B cell (primary cell): ENCODE results near the gene GRK5. TPM values are rescaled to one million over a fixed set of nuclear protein-coding genes. Genes with fewer than 3 reads are reported as not detected.

ENCODE experiments used
- ATAC-seq: fragments of 200-7000 bp; cut with Tn5 transposase; one replicate; pipeline ENCODE4 v1.10.0; 2021; ENCODE audit warnings: low read depth, mild to moderate bottlenecking, moderate number of reproducible peaks, moderate library complexity
- CTCF ChIA-PET: fragments of 350-600 bp; sonication (Branson Sonifier 250); formaldehyde crosslinking; loops from one replicate; lab custom pipeline; 2021; ENCODE audit warnings: antibody characterized with exemption, inconsistent platforms; lab: Charles Lee
- POLR2A ChIA-PET: fragments of 350-600 bp; sonication (Branson Sonifier 250); formaldehyde crosslinking; loops from one replicate; lab custom pipeline; 2021; ENCODE audit warnings: antibody characterized with exemption; lab: Charles Lee
- DNase-seq: peaks from one replicate; pipeline ENCODE4 v3.0.0; 2013
- H2AFZ ChIP-seq: 2 replicates; pipeline ENCODE4 v1.6.1; 2012; ENCODE audit warnings: mild to moderate bottlenecking, low read depth, low read length; ENCODE audit not compliant: insufficient read depth, poor library complexity, severe bottlenecking
- H3K27ac ChIP-seq, 2 donors: 1 replicate in 1 of 2; 2 replicates in 1 of 2; pipeline ENCODE4 v1.5.1; 2012 to 2013; ENCODE audit warnings: low read length in 2 of 2, mild to moderate bottlenecking in 2 of 2, moderate library complexity in 1 of 2
- H3K27me3 ChIP-seq, 4 experiments: fragments of 200-600 bp in 1 of 4; sonication (generic) in 1 of 4; replicated peaks in 1 of 4; 1 replicate in 2 of 4; 2 replicates in 2 of 4; pipeline versions ENCODE4 v1.6.1 to v1.7.0; 2013 to 2016; ENCODE audit warnings: low read length in 3 of 4, mild to moderate bottlenecking in 2 of 4, mixed read lengths in 1 of 4, moderate library complexity in 1 of 4; ENCODE audit not compliant: insufficient read depth in 4 of 4, control insufficient read depth in 3 of 4; ENCODE audit errors: control extremely low read depth in 1 of 4
- H3K36me3 ChIP-seq, 2 experiments: replicated peaks in 1 of 2; 1 replicate in 1 of 2; 2 replicates in 1 of 2; pipeline versions ENCODE4 v1.6.1 to v1.7.1; 2013; ENCODE audit warnings: low read length in 1 of 2; ENCODE audit not compliant: insufficient read depth in 2 of 2, control insufficient read depth in 1 of 2; ENCODE audit errors: control extremely low read depth in 1 of 2, extremely low read depth in 1 of 2
- H3K4me1 ChIP-seq, 2 donors: fragments of 200-600 bp in 1 of 2; sonication (generic) in 1 of 2; 1 replicate in 1 of 2; 2 replicates in 1 of 2; pipeline versions ENCODE4 v1.5.1 to v1.6.1; 2013 to 2017; ENCODE audit warnings: low read length in 2 of 2; ENCODE audit not compliant: control insufficient read depth in 2 of 2, insufficient read depth in 2 of 2
- H3K4me2 ChIP-seq: replicated peaks from 2 replicates; pipeline ENCODE3; 2012; ENCODE audit warnings: mild to moderate bottlenecking, low read depth, low read length; ENCODE audit not compliant: poor library complexity, severe bottlenecking
- H3K4me3 ChIP-seq, 5 experiments: fragments of 200-600 bp in 1 of 5; sonication (generic) in 1 of 5; 1 replicate in 3 of 5; 2 replicates in 2 of 5; pipeline versions ENCODE4 v1.5.1 to v1.7.0; 2011 to 2016; ENCODE audit warnings: low read length in 4 of 5, mild to moderate bottlenecking in 4 of 5, low read depth in 2 of 5, control low read depth in 1 of 5, moderate library complexity in 1 of 5; ENCODE audit not compliant: insufficient read depth in 1 of 5; ENCODE audit errors: control extremely low read depth in 1 of 5, extremely low read depth in 1 of 5
- H3K79me2 ChIP-seq: fragments of 200-600 bp; sonication (generic); one replicate; pipeline ENCODE4 v1.6.0; 2016; ENCODE audit warnings: low read length; ENCODE audit not compliant: control insufficient read depth, insufficient read depth
- H3K9ac ChIP-seq: fragments of 200-600 bp; sonication (generic); 2 replicates; pipeline ENCODE4 v1.6.1; 2017; ENCODE audit warnings: mild to moderate bottlenecking, low read length, moderate library complexity
- H3K9me3 ChIP-seq, 3 donors: one replicate each; pipeline versions ENCODE4 v1.6.1 to v1.7.1; 2013; ENCODE audit warnings: low read length in 2 of 3; ENCODE audit not compliant: control insufficient read depth in 2 of 3, insufficient read depth in 1 of 3; ENCODE audit errors: control extremely low read depth in 1 of 3
- H4K20me1 ChIP-seq: 2 replicates; pipeline ENCODE4 v1.6.0; 2012; ENCODE audit warnings: mild to moderate bottlenecking, low read length; ENCODE audit not compliant: insufficient read depth, control insufficient read depth, poor library complexity, severe bottlenecking
- H3K27ac Mint-ChIP-seq: one replicate; pipeline ENCODE4 v1.8.0; 2021; ENCODE audit warnings: mixed read lengths
- H3K27me3 Mint-ChIP-seq: one replicate; pipeline ENCODE4 v1.8.0; 2021; ENCODE audit warnings: mixed read lengths
- H3K4me1 Mint-ChIP-seq: one replicate; pipeline ENCODE4 v1.8.0; 2021; ENCODE audit warnings: mixed read lengths
- H3K4me3 Mint-ChIP-seq: one replicate; pipeline ENCODE4 v1.8.0; 2021; ENCODE audit warnings: mixed read lengths
- H3K9me3 Mint-ChIP-seq: one replicate; pipeline ENCODE4 v1.8.0; 2022; ENCODE audit warnings: mixed read lengths; ENCODE audit not compliant: insufficient read depth
- EZH2 ChIP-seq: IDR thresholded peaks from 2 replicates; pipeline ENCODE4 v1.6.1; 2012; ENCODE audit warnings: borderline replicate concordance, low read depth, mild to moderate bottlenecking, moderate library complexity, low read length; ENCODE audit not compliant: insufficient read depth, poor library complexity, severe bottlenecking
- WGBS: methylation state at CpG from one replicate; pipeline ENCODE4 v1.1.5; 2013; ENCODE audit warnings: missing lambda C conversion rate; ENCODE audit not compliant: insufficient coverage; 5-methylcytosine and 5-hydroxymethylcytosine counted together
- intact Hi-C: fragments of 100-400 bp; cut with micrococcal nuclease; formaldehyde crosslinking; loops from one replicate; pipeline ENCODE4 v1.10.0; 2022
- polyA plus RNA-seq: library from polyadenylated mRNA; depleted of rRNA; stranded (reverse); fragments of >200 nt; gene quantifications from 2 replicates; pipeline ENCODE4 v1.2.3, GENCODE V29; 2012
- total RNA-seq, 2 donors: library from RNA; stranded (reverse); fragments of 120-200 nt in 1 of 2; gene quantifications; 1 replicate in 1 of 2; 2 replicates in 1 of 2; pipeline versions ENCODE4 v1.2.3 to v1.2.4, GENCODE V29; 2013 to 2022
- TF ChIP-seq, protein P1 (sequence below): fragments of 200-600 bp; IDR thresholded peaks from one replicate; pipeline ENCODE4 v1.8.0; 2022; ENCODE audit warnings: antibody characterized with exemption, mild to moderate bottlenecking

GRK5 gene
- total and polyA plus RNA-seq, 2 donors (not counting 1 experiment from before 2014, with no cell fraction given) = 21.9 to 54.8 TPM

DNA sequence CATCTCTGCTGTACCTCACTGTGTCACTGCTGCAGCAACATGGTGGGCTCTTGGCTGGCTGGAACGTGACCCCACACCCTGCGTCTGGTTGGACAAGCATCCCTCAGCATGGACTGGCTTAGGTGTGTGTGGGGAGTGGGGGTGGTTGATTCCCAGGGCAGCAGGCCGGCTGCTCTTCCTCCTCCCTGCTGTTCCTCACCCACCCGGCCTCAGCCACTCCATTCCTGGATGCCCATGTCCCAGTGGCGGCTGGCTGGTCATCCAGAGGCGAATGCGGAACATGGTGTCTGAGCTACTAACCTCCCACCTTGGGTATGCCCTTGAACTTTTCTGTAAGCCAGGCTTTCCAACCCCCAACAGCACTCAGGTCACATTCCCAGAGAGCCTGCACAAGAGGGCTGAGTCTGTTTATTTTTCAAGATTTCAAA lies 81.2 kb downstream of the GRK5 start:
- Histone ChIP-seq H3K4me1 (peaks cover 77 to 82% of the 10 kb centered on the region in 2 donors), H4K20me1 (peaks cover 15% of the 10 kb centered on the region), H3K36me3 (peaks cover 0 to 5% of the 10 kb centered on the region in 2 experiments), H2AFZ (no peak overlapping the region), H3K27me3 (no peaks in the 10 kb centered on the region), H3K9ac (no peak overlapping the region), H3K4me3 (no peak overlapping the region), H3K27ac (no peak overlapping the region), H3K79me2 (peaks cover 90% of the 10 kb centered on the region), H3K4me2 (no peak overlapping the region), H3K9me3 (peaks cover 0 to 5% (median 0%) of the 10 kb centered on the region in 3 donors)
- H3K27ac Mint-ChIP-seq = peak overlapping the region; percentile 53
- H3K27me3 Mint-ChIP-seq = no peaks in the 10 kb centered on the region
- 100% methylated on average over 6 of the region's 7 CpGs for WGBS
- peaks cover 84% of the 10 kb centered on the region for H3K4me1 Mint-ChIP-seq
- H3K9me3 Mint-ChIP-seq = no peaks in the 10 kb centered on the region
- TF ChIP-seq, protein P1, sequence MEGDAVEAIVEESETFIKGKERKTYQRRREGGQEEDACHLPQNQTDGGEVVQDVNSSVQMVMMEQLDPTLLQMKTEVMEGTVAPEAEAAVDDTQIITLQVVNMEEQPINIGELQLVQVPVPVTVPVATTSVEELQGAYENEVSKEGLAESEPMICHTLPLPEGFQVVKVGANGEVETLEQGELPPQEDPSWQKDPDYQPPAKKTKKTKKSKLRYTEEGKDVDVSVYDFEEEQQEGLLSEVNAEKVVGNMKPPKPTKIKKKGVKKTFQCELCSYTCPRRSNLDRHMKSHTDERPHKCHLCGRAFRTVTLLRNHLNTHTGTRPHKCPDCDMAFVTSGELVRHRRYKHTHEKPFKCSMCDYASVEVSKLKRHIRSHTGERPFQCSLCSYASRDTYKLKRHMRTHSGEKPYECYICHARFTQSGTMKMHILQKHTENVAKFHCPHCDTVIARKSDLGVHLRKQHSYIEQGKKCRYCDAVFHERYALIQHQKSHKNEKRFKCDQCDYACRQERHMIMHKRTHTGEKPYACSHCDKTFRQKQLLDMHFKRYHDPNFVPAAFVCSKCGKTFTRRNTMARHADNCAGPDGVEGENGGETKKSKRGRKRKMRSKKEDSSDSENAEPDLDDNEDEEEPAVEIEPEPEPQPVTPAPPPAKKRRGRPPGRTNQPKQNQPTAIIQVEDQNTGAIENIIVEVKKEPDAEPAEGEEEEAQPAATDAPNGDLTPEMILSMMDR = no peak
- no peak for TF ChIP-seq EZH2
- DNase-seq = no peak
- intact Hi-C loops = no loop called here
- CTCF ChIA-PET = interaction anchor here (1.5 to 2.3 kb wide), 2 partner anchors 13 to 18 kb away, joined by 3 to 4 read pairs; no protein-coding TSS in a partner anchor
- ATAC-seq = no peak
- POLR2A ChIA-PET = interaction anchor here (2.6 kb wide), 1 partner anchor 17 kb away, joined by 13 read pairs; no protein-coding TSS in a partner anchor
- no peak overlapping the region for H3K4me3 Mint-ChIP-seq

DNA sequence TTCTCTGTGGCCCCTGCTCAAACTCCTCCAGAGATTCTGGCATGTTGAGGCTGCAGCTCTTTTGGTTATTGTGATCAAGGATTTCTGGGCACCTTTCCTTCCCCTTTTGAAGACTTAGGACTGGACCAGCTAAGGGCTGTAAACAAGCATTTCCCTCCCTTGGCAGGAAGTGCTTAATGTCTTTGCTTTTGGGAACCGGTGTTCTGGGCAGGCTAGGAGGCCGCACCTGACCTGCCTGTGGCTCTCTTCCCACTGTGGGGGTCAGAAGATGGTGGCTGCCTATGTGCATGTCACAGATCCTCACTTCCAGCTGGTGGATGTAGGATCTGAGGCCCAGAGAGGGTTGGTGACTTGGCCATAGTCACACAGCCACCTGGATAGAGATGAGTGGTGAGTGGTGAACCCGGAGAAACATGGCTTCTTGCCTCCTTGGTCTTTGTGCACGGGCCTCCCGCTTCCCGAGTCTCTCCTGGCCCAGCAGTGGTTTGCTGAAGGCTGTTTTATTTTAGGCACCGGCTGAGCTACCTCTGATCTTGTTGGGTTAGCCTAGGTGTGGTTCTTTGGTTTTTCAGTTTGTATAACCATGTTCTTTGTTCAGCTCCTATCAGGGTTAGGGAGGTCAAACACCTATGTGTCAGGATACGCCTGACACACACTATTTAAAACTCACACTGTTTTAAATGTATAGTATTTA lies 82.0 kb downstream of the GRK5 start:
- Mint-ChIP-seq H3K9me3 (no peaks in the 10 kb centered on the region), H3K4me3 (peak overlapping the region; percentile 41), H3K4me1 (peaks cover 81% of the 10 kb centered on the region), H3K27ac (peak overlapping the region; percentile 83), H3K27me3 (no peaks in the 10 kb centered on the region)
- Histone ChIP-seq H3K9me3 (peaks cover 0 to 5% (median 0%) of the 10 kb centered on the region in 3 donors), H3K27ac (no peak overlapping the region), H4K20me1 (peaks cover 15% of the 10 kb centered on the region), H3K4me1 (peaks cover 71 to 78% of the 10 kb centered on the region in 2 donors), H3K4me3 (no peak overlapping the region), H3K36me3 (peaks cover 0 to 7% of the 10 kb centered on the region in 2 experiments), H3K9ac (no peak overlapping the region), H3K79me2 (peaks cover 89% of the 10 kb centered on the region), H3K27me3 (no peaks in the 10 kb centered on the region), H2AFZ (no peak overlapping the region), H3K4me2 (peak overlapping the region; percentile 26)
- 73% methylated on average over 6 of the region's 8 CpGs for WGBS
- intact Hi-C loops = no loop called here
- ATAC-seq = peak; percentile 7
- ChIA-PET POLR2A (interaction anchor here (0.6 to 2.6 kb wide), 3 partner anchors 18 to 195 kb away, joined by 5 to 13 read pairs (median 5); no protein-coding TSS in a partner anchor), CTCF (interaction anchor here (0.8 to 2.3 kb wide), 7 partner anchors 10 to 82 kb away, joined by 3 to 8 read pairs (median 3); partner anchors contain the start of gene GRK5)
- DNase-seq = no peak
- TF ChIP-seq EZH2 = no peak
- TF ChIP-seq, protein P1 = no peak
